HepG2 (cell line): ENCODE measurements around the gene SLC25A11. TPM values are rescaled to one million over a fixed set of nuclear protein-coding genes. Genes with fewer than 3 reads are reported as not detected.

Experiments
- CREB1 ChIP-seq, 2 experiments: fragments of 450-650 bp in 1 of 2; IDR thresholded peaks; 2 replicates each; pipeline ENCODE4 v1.6.1; 2016 to 2017; ENCODE audit warnings: control low read depth in 1 of 2, mild to moderate bottlenecking in 1 of 2, missing compliant biosample characterization in 1 of 2, missing genetic modification characterization in 1 of 2
- GPN1 ChIP-seq: sonication (generic); formaldehyde crosslinking; IDR thresholded peaks from 2 replicates; pipeline ENCODE4 v1.5.1; 2020; ENCODE audit warnings: missing genetic modification reagents, borderline replicate concordance
- ISX ChIP-seq: sonication (generic); formaldehyde crosslinking; conservative IDR thresholded peaks from 2 replicates; pipeline ENCODE4 v1.5.0; 2020; ENCODE audit warnings: missing genetic modification reagents
- NBN ChIP-seq: fragments of 450-650 bp; conservative IDR thresholded peaks from 2 replicates; pipeline ENCODE4 v1.6.1; 2017
- PTBP1 ChIP-seq: fragments of 200-400 bp; formaldehyde crosslinking; IDR thresholded peaks from 2 replicates; pipeline ENCODE4 v1.6.1; 2018; ENCODE audit warnings: low read length, low read depth; ENCODE audit not compliant: poor library complexity, severe bottlenecking
- SKI ChIP-seq: fragments of 450-650 bp; IDR thresholded peaks from one replicate; pipeline ENCODE4 v1.6.1; 2018; ENCODE audit warnings: mild to moderate bottlenecking; ENCODE audit not compliant: partially characterized antibody
- TCF7L2 ChIP-seq: IDR thresholded peaks from 2 replicates; pipeline ENCODE4 v1.6.1; 2011; ENCODE audit warnings: mild to moderate bottlenecking, low read depth, low read length, moderate library complexity
- ZNF30 ChIP-seq: sonication (generic); formaldehyde crosslinking; IDR thresholded peaks from 2 replicates; pipeline ENCODE4 v1.5.0; 2020; ENCODE audit warnings: mild to moderate bottlenecking, missing genetic modification reagents
- ZNF776 ChIP-seq: sonication (generic); formaldehyde crosslinking; IDR thresholded peaks from 2 replicates; pipeline ENCODE4 v1.4.0; 2020; ENCODE audit warnings: mild to moderate bottlenecking, missing genetic modification reagents
- polyA plus RNA-seq, 8 experiments: library from polyadenylated mRNA; depleted of rRNA in 3 of 8; stranded (reverse) in 7 of 8; unstranded in 1 of 8; fragments of >200 nt; fragmentation: Illumina TruSeq in 4 of 8; extraction: Trizol in 4 of 8; gene quantifications; 2 replicates each; pipeline versions ENCODE4 v1.2.1 to v1.2.3, GENCODE V29; 2011 to 2016; ENCODE audit warnings: low read depth in 4 of 8, missing spikeins in 1 of 8, mixed read lengths in 1 of 8; ENCODE audit not compliant: insufficient read depth in 1 of 8
- total RNA-seq, 5 experiments: library from RNA; depleted of rRNA; stranded (reverse); fragments of >200 nt; fragmentation: Illumina TruSeq; extraction: Trizol; gene quantifications; 2 replicates each; pipeline ENCODE4 v1.2.3, GENCODE V29; 2016; ENCODE audit warnings: low read depth in 1 of 5
- TF ChIP-seq, protein P1 (sequence below): sonication (generic); formaldehyde crosslinking; IDR thresholded peaks from 2 replicates; pipeline ENCODE4 v1.4.0; 2020; ENCODE audit warnings: missing genetic modification reagents, borderline replicate concordance
- TF ChIP-seq, protein P2 (sequence below): sonication (generic); formaldehyde crosslinking; conservative IDR thresholded peaks from 2 replicates; pipeline ENCODE4 v1.4.0; 2020; ENCODE audit warnings: missing genetic modification reagents
- TF ChIP-seq, protein P3 (sequence below): sonication (generic); formaldehyde crosslinking; IDR thresholded peaks from 2 replicates; pipeline ENCODE4 v1.4.0; 2020; ENCODE audit warnings: mild to moderate bottlenecking, missing genetic modification reagents
- TF ChIP-seq, protein P4 (sequence below), 2 experiments: fragments of 450-650 bp in 1 of 2; sonication (generic) in 1 of 2; formaldehyde crosslinking in 1 of 2; IDR thresholded peaks; 2 replicates each; pipeline versions ENCODE4 v1.6.1 to v1.8.0; 2016 to 2022; ENCODE audit warnings: antibody characterized with exemption in 1 of 2, mild to moderate bottlenecking in 1 of 2, missing genetic modification reagents in 1 of 2

SLC25A11 gene
- total and polyA plus RNA-seq, 2 of the 13 experiments (the other 11 are each of a cell fraction or from before 2014, with no cell fraction given), result 35.4 to 47.2 TPM

DNA sequence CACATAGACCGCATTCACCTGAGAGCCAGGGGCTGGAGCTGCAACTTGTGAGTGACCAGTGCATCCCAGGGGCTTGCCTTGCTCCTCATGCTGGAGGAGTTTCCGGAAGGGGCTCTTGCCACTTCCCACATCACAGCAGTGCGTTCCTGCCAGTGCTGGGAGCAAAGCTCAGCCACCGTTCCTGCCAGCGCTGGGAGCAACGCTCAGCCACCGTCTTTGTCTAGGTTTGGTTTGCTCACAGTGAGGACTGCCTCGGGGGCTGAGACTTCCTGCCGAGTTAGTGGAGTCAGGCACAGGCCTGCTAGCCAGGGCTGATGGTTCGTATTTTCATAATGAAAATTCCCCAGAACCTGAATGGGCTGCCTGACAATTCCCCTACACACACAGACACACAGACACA is 31.5 kb downstream of the SLC25A11 start (continued):
- TF ChIP-seq, protein P1, sequence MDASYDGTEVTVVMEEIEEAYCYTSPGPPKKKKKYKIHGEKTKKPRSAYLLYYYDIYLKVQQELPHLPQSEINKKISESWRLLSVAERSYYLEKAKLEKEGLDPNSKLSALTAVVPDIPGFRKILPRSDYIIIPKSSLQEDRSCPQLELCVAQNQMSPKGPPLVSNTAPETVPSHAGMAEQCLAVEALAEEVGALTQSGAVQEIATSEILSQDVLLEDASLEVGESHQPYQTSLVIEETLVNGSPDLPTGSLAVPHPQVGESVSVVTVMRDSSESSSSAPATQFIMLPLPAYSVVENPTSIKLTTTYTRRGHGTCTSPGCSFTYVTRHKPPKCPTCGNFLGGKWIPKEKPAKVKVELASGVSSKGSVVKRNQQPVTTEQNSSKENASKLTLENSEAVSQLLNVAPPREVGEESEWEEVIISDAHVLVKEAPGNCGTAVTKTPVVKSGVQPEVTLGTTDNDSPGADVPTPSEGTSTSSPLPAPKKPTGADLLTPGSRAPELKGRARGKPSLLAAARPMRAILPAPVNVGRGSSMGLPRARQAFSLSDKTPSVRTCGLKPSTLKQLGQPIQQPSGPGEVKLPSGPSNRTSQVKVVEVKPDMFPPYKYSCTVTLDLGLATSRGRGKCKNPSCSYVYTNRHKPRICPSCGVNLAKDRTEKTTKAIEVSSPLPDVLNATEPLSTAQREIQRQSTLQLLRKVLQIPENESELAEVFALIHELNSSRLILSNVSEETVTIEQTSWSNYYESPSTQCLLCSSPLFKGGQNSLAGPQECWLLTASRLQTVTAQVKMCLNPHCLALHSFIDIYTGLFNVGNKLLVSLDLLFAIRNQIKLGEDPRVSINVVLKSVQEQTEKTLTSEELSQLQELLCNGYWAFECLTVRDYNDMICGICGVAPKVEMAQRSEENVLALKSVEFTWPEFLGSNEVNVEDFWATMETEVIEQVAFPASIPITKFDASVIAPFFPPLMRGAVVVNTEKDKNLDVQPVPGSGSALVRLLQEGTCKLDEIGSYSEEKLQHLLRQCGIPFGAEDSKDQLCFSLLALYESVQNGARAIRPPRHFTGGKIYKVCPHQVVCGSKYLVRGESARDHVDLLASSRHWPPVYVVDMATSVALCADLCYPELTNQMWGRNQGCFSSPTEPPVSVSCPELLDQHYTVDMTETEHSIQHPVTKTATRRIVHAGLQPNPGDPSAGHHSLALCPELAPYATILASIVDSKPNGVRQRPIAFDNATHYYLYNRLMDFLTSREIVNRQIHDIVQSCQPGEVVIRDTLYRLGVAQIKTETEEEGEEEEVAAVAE (CRISPR knock-in tag), result peak; percentile 57; the same call in 1 of the 2 replicates
- no peak for TF ChIP-seq ISX (CRISPR knock-in tag)
- TF ChIP-seq, protein P2, sequence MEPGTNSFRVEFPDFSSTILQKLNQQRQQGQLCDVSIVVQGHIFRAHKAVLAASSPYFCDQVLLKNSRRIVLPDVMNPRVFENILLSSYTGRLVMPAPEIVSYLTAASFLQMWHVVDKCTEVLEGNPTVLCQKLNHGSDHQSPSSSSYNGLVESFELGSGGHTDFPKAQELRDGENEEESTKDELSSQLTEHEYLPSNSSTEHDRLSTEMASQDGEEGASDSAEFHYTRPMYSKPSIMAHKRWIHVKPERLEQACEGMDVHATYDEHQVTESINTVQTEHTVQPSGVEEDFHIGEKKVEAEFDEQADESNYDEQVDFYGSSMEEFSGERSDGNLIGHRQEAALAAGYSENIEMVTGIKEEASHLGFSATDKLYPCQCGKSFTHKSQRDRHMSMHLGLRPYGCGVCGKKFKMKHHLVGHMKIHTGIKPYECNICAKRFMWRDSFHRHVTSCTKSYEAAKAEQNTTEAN (CRISPR knock-in tag), result 0 out of 2 replicates have a peak, but pooled peaks have one; percentile 38
- TF ChIP-seq, protein P3, sequence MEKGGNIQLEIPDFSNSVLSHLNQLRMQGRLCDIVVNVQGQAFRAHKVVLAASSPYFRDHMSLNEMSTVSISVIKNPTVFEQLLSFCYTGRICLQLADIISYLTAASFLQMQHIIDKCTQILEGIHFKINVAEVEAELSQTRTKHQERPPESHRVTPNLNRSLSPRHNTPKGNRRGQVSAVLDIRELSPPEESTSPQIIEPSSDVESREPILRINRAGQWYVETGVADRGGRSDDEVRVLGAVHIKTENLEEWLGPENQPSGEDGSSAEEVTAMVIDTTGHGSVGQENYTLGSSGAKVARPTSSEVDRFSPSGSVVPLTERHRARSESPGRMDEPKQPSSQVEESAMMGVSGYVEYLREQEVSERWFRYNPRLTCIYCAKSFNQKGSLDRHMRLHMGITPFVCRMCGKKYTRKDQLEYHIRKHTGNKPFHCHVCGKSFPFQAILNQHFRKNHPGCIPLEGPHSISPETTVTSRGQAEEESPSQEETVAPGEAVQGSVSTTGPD (CRISPR knock-in tag), result no peak
- no peak for TF ChIP-seq CREB1 (IDR thresholded peaks at IDR 0.05)
- TF ChIP-seq CREB1 (CRISPR knock-in tag; IDR thresholded peaks at IDR 0.05), result no peak
- no peak for TF ChIP-seq SKI
- no peak for TF ChIP-seq ZNF776 (CRISPR knock-in tag)
- TF ChIP-seq PTBP1, result no peak
- TF ChIP-seq NBN, result no peak
- TF ChIP-seq, protein P4, sequence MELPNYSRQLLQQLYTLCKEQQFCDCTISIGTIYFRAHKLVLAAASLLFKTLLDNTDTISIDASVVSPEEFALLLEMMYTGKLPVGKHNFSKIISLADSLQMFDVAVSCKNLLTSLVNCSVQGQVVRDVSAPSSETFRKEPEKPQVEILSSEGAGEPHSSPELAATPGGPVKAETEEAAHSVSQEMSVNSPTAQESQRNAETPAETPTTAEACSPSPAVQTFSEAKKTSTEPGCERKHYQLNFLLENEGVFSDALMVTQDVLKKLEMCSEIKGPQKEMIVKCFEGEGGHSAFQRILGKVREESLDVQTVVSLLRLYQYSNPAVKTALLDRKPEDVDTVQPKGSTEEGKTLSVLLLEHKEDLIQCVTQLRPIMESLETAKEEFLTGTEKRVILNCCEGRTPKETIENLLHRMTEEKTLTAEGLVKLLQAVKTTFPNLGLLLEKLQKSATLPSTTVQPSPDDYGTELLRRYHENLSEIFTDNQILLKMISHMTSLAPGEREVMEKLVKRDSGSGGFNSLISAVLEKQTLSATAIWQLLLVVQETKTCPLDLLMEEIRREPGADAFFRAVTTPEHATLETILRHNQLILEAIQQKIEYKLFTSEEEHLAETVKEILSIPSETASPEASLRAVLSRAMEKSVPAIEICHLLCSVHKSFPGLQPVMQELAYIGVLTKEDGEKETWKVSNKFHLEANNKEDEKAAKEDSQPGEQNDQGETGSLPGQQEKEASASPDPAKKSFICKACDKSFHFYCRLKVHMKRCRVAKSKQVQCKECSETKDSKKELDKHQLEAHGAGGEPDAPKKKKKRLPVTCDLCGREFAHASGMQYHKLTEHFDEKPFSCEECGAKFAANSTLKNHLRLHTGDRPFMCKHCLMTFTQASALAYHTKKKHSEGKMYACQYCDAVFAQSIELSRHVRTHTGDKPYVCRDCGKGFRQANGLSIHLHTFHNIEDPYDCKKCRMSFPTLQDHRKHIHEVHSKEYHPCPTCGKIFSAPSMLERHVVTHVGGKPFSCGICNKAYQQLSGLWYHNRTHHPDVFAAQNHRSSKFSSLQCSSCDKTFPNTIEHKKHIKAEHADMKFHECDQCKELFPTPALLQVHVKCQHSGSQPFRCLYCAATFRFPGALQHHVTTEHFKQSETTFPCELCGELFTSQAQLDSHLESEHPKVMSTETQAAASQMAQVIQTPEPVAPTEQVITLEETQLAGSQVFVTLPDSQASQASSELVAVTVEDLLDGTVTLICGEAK (IDR thresholded peaks at IDR 0.05), result no peak
- TF ChIP-seq, protein P4 (CRISPR knock-in tag; IDR thresholded peaks at IDR 0.05), result no peak; the same call in 1 of the 2 replicates
- no peak for TF ChIP-seq ZNF30
- TF ChIP-seq GPN1 (CRISPR knock-in tag), result no peak
- TF ChIP-seq TCF7L2, result no peak
